GM21526 (cell line): ENCODE results near the gene UBE2QL1.

Source experiments
- ATAC-seq: cut with Tn5 transposase; IDR thresholded peaks from one replicate; pipeline ENCODE4 v1.9.1; 2021; ENCODE audit warnings: moderate library complexity; ENCODE audit not compliant: unreplicated experiment, low FRiP score

Gene UBE2QL1

DNA sequence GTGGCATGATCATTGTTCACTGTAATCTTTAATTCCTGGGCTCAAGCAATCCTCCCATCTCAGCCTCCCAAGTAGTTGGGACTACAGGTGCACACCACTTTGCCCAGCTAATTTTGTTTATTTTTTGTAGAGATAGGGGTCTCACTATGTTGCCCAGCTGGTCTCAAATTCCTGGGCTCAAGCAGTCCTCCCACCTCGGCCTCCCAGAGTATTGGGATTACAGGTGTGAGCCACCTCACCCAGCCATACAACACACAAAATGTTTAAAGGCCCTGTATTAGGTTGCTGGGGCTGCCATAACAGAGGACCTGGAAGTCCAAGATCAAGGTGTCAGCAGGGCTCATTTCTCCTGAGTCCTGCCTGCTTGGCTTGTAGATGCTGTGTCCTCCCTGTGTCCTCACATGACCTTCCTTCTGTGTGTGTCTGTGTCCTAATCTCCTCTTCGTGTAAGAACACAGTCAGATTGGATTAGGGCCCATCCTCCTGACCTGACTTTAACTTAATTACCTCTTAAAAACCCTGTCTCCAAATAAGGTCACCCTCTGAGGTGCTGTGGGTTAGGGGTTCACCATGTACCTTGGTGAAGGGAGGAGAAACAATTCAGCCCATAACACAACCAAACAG, 5.4 kb downstream of the UBE2QL1 start:
- no peak for ATAC-seq

DNA sequence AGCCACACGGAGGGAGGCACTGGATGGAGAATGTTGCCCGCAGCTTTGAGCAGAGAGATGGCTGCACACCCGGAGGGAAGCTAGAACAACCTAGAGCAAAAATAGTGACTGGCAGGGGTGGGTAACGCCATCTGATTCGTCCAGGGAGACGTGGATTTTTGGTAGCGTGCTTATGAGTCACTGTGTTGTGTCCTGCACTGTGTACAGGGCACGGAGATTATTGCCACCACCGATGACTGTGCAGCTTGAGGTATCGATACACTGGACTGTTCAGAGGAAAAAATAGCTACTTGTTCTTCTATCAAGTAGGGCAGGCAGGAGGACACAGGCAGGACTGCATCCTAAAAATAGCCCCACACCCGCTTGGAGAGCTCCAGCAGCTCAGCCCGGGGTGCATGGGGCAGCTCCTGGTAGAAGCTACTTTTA, 6.0 kb downstream of the UBE2QL1 start:
- ATAC-seq: no peak

GRCh38 chr5:6455571-6456200, 7.0 kb downstream of the UBE2QL1 start:
- ATAC-seq: no peak

DNA sequence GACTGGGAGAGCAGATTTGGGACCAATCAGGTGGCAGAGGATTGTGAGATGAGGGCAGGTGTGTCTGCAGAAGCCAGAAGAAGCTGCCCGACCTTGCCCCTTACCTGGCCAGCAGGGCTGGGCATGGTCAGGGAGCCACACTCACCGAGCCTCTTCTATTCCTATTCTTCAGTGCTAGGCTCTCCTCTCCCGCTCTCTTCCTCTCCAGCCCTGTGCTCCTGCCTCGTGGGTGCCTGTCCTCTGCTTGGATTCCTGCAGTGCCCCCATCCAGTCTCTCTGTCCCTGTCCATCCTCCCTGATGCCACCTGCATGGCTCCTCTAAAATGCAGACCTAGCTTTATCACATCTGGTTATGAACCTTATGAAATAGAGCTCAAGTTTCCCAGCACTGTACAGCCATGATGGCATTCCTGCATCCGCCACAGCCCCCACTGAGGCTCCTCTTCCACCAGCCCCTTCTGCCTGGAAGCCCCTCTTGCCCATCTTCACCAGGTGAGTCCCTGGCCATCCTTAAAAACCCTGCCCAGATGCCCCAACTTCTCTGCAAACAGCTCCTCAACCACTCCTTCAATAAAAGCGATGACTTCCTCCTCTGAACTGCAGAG, 8.2 kb downstream of the UBE2QL1 start:
- ATAC-seq: no peak

DNA sequence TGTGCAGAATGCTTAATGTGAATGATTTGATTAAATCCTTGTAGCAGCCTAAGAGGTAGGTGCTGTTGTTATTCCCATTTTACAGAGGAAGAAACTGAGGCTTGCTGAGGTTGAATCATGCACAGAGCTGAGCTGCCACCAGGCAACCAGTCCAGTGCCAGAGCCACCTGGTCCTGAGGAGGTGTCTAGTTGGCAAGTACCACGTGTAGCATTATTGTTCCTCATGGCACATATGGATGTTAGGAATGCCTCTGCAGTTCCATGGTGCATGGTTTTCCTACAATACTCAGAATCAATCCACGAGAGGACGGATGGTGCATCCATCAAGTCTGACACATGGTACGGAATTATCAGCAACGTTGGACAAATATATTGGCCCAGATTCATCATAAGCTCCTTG, 8.9 kb downstream of the UBE2QL1 start:
- no peak for ATAC-seq

DNA sequence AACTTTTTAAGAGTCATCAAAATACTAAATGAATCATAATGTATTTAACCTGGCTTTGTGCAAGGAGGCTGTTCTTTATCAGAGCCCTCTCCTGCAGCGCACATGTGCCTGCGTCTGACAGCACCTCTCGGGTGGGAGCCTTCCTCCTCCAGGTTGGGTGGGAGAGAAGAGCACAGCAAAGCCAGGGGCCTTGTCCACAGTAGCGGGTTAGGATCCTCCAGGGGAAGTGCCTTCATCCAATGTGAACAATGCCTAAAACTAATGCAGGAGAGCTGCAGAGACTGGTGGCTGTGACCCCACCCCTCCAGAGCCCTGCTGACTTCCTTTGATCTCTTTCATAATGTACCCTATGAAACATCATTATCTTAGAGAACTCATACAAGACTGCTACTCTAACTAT, 10.2 kb downstream of the UBE2QL1 start:
- ATAC-seq: no peak

DNA sequence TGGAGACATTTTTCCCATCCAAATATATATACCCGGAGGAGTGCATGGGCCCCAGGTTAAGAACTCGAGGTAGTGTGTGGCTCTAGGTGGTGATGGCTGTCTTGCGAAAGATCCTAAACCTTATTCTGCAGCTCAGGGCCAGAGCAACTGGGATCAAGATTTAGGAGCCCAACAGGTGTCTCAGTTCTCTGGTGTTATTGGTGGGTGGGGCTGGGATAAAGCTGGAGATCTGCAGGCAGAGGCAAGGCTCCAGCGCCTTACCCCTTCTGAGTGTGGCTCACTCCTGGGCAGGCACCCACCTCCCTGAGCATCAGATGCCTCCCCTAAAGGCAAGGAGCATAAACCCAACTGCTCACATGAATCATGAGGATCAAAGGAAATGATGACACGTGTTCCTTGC, 11.2 kb downstream of the UBE2QL1 start:
- no peak for ATAC-seq

- no peak for ATAC-seq
These were observed 12.3 kb downstream of the UBE2QL1 start for GRCh38 chr5:6461006-6461405.

- ATAC-seq: no peak
These were observed 13.4 kb downstream of the UBE2QL1 start for GRCh38 chr5:6461793-6462650.

- ATAC-seq: no peak
These were observed 14.0 kb downstream of the UBE2QL1 start for GRCh38 chr5:6462671-6463070.

DNA sequence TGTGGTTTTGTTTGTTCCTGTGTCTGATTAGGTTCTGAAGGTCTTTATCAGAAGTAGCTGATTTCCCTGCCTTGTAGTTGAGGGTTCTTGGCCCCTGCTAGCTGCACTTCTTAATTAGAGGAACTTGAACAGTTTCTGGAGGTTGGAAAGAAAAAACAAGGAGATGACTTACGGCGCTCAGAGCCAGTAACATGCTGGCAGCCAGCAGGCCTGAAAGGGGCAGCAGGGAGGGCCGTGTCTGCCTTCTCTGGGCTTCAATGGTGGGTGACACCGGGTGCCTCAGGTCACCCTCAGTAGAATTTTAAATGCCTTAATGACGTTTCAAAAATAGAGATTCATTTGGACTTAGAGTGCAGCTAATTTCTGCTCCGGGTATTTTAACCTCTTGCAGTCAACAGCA, 15.8 kb downstream of the UBE2QL1 start:
- ATAC-seq: no peak

DNA sequence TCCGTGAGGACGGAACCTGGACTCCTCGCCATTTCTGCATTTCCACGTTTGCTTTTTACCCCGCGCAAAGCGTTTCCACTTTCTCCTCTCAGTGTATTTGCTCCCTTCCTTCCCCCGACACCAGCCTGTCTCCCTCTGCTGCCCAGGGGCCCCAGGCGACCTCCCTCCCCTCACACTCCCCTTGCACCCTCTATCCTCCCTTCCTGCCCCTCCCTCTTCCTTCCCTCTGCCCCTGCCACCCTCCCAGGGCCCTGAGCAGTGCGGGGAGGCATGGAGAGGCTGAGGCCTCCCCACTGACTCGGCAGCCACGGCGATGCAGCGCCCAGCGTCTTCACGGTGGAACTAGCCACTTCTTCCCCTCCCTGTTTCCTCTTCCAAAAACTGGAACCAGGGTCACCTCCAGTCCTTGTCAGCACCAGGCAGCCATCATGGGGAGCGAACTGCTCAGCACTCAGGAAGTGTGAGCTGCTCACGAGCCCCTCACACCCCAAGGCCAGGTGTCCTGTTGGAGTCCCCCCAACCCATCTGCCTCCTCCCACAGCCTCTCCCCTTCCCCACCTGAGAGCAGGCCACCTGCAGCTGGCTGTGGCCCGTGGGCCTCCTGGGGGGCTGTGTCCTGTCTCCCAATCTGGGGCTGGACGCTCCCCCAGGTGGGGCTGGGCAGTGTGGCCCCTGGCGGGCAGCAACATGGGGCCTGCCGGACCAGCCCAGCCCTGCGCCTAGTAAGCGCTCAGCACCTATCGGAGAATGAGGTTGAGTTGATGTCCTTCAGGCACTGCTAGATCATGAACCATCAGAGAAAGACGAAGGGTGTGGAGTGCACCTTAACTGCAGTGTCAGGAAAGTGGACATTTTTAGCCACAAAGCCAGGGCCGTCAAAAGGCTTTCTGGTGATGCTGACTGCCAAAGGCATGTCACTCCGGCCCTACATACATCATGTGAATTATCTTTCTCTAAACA, 17.5 kb downstream of the UBE2QL1 start:
- ATAC-seq: no peak

GRCh38 chr5:6466975-6467567, 18.4 kb downstream of the UBE2QL1 start:
- ATAC-seq: no peak

- no peak for ATAC-seq
These were observed 18.9 kb downstream of the UBE2QL1 start for GRCh38 chr5:6467591-6467990.

DNA sequence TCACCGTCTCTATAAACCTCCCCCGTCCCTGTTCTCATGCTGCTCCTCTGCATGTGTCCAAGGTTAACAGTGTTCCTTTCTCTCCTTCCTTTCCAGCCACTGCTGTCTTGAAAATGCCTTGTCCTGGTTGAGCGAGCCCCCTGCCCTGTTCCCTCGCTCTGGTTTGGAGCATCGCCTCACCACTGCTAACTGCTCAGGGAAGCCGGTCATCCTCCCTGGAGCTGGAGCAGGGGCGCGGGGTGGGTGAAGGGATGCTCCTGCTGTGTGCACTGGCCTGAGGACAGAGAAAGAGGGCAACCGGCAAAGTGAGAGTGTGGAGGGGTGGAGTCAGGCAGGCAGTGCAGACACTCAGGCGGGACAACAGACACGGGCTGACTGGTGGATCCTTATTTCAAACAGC, 19.4 kb downstream of the UBE2QL1 start:
- no peak for ATAC-seq

DNA sequence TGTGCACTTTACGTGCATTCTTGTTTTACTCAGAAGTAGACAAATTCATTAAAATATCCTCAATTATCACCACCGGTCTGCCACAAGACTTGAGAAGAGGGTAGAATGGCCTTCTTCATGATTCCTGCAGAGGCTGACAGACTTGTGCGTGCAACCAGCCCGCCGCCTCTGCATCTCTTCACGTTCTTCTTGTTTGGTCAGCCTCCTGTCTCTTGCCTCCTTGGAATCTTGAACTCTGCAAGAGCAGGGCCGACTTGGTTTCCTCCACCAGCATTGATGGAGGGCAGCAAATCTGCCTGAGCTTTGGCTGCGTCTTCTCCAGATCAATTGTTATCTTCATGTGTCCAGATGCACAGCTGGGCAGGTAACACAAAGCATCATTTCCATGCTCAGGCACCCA, 20.2 kb downstream of the UBE2QL1 start:
- no peak for ATAC-seq

DNA sequence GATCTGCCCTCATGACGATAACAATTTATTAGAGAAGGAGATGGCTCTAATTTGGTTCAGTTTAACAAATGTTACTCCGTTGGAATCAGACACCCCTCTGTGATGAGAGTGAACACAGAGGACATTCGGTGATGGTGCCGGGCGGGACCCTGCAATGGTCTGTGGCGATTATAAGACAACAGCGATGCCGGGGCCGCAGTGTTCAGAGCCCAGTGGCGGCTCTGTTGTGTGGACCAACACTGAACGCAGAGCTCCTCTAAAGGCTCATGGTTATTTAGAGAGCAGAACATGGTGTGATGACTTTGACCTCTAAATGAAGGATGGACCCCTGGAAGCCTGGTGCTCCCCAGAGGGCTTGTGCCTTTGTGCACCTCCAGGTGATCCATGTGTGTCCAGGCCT, 21.2 kb downstream of the UBE2QL1 start:
- ATAC-seq: no peak

DNA sequence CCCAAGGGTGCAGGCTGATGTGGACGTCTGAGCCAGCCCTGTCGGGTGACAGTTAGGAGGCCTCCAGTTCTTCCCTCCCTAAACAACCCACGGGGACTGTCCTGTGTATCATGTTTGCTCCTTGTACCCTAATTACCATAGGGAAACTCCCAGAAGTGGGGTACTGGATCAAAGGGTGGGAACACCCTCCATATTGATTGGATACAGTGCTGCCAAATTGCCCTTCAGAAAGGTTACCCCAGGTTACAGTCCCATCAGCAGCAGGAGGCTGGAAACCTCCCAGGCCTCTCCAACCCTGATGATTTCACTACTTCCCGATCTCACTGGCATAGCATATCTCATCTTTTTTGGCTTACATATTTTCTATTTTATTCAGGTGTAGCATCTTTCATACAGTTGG, 22.0 kb downstream of the UBE2QL1 start:
- ATAC-seq: no peak

DNA sequence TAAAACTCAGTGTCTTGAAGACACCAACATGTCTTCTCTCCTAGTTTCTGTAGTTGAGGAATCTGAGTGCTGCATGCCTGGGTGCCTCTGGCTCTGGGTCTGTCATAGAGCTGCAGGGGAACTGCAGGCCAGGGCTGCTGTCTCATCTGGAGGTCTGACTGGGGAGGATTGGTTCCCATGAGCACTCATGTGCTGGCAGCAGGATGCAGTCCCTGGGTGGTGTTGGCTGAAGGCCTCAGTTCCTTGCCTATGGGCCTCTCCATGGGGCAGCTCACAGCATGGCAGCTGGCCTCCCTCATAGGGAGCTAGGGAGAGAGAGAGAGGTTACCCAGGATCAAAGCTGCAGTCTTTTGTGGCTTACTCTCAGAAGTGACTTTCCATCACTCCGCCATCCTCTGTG, 22.6 kb downstream of the UBE2QL1 start:
- no peak for ATAC-seq

DNA sequence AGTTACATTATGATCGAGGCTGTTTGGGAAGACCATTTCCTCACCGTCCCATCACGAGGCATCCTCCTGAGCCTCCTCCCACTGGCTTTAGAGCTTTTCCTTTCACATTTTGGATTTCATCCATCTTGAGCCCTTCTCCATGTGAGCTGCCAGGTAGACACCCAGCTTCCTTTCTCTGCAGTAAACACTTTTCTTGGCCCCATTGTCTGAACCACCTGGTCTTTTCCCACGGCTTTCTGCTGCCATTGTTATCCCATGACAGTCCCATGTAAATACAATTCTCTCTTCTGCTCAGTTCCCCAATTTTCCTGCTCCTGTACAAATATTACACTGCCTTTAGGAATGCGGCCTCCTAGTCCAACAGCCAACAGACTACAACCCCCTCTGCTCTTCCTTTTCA, 24.1 kb downstream of the UBE2QL1 start:
- no peak for ATAC-seq
